ENCODE data around the gene ISG15.
"Not testable (repeated sequence)": the region's sequence is repeated elsewhere in the genome, so short reads cannot be mapped to it uniquely, and the experiment has no call there.

DNA sequence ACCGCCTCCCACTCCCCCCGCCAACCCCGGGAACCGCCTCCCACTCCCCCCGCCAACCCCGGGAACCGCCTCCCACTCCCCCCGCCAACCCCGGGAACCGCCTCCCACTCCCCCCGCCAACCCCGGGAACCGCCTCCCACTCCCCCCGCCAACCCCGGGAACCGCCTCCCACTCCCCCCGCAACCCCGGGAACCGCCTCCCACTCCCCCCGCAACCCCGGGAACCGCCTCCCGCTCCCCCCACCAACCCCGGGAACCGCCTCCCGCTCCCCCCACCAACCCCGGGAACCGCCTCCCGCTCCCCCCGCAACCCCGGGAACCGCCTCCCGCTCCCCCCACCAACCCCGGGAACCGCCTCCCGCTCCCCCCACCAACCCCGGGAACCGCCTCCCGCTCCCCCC, 36.5 kb upstream of the ISG15 start:
- not testable (repeated sequence) for TF ChIP-seq POLR2AphosphoS5 (IDR thresholded peaks at IDR 0.05; ENCODE audit: low read depth, low read length); ZNF781 (CRISPR knock-in tag; IDR thresholded peaks at IDR 0.05; ENCODE audit: borderline replicate concordance, not compliant biosample characterization); ERF (CRISPR knock-in tag; IDR thresholded peaks at IDR 0.05); ZNF496 (CRISPR knock-in tag; IDR thresholded peaks at IDR 0.05; ENCODE audit: insufficient replicate concordance); MAFK (conservative IDR thresholded peaks at IDR 0.05 in 1 of 2, IDR thresholded peaks at IDR 0.05 in 1 of 2; ENCODE audit: low read length in 2 of 2); RFX1 (IDR thresholded peaks at IDR 0.05); TFDP1 (CRISPR knock-in tag; IDR thresholded peaks at IDR 0.05; ENCODE audit: borderline replicate concordance); ARNT (IDR thresholded peaks at IDR 0.05); ISL2 (CRISPR knock-in tag; IDR thresholded peaks at IDR 0.05)
- TF ChIP-seq, protein P1, sequence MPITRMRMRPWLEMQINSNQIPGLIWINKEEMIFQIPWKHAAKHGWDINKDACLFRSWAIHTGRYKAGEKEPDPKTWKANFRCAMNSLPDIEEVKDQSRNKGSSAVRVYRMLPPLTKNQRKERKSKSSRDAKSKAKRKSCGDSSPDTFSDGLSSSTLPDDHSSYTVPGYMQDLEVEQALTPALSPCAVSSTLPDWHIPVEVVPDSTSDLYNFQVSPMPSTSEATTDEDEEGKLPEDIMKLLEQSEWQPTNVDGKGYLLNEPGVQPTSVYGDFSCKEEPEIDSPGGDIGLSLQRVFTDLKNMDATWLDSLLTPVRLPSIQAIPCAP (CRISPR knock-in tag; IDR thresholded peaks at IDR 0.05; ENCODE audit: low read depth): not testable (repeated sequence)
- TF ChIP-seq, protein P2, sequence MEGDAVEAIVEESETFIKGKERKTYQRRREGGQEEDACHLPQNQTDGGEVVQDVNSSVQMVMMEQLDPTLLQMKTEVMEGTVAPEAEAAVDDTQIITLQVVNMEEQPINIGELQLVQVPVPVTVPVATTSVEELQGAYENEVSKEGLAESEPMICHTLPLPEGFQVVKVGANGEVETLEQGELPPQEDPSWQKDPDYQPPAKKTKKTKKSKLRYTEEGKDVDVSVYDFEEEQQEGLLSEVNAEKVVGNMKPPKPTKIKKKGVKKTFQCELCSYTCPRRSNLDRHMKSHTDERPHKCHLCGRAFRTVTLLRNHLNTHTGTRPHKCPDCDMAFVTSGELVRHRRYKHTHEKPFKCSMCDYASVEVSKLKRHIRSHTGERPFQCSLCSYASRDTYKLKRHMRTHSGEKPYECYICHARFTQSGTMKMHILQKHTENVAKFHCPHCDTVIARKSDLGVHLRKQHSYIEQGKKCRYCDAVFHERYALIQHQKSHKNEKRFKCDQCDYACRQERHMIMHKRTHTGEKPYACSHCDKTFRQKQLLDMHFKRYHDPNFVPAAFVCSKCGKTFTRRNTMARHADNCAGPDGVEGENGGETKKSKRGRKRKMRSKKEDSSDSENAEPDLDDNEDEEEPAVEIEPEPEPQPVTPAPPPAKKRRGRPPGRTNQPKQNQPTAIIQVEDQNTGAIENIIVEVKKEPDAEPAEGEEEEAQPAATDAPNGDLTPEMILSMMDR (CRISPR knock-in tag; IDR thresholded peaks at IDR 0.05): not testable (repeated sequence)

All from HepG2 (cell line).